Measurements from ENCODE around the gene EEF2KMT. TPM values are rescaled to one million over a fixed set of nuclear protein-coding genes. Genes with fewer than 3 reads are reported as not detected.

EEF2KMT gene
- total RNA-seq, 1 donor from 2014 or later: 12.9 TPM

DNA sequence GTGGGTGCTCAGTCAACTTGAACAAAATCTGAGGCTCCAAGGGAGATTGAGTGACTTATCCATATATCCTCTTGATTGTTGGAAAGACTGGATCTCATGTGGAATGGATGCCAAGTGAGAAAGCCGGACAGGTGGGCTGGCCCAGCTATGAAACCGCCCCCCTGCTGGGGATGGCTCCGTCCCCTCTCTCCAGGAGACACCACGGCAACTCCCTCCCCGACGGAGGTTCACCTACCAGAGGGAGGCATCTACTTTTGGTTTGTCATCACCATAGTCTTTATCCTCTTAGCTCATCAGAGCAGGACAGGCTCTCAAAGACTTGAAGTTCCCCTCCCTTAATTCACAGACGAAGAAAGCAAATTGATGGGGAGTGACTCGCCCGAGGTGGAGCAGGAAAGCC is 27.7 kb downstream of the EEF2KMT start:
- peaks cover 2% of the 10 kb centered on the region for H3K9me3 Mint-ChIP-seq (ENCODE audit: unreplicated experiment)
- no peak overlapping the region for H3K27ac Mint-ChIP-seq (ENCODE audit: unreplicated experiment)

DNA sequence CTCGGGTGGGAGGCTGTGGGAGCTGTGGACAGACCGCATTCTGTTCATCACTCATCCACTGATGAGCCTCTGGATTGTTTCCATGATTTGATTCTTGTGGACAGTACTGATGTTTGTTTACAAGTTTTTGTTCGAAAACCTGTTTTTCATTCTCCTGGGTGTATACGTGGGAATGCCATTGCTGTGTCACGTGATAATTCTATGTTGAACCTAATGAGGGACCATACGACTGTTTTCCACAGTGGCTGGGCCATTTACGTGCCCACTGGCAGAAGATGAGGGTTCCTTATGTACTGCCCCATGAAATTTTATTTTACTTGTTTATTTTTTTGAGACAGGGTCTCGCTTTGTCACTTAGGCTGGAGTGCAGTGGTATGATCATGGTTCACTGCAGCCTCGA is 28.5 kb downstream of the EEF2KMT start:
- Mint-ChIP-seq H3K4me1 (ENCODE audit: low read depth, unreplicated experiment) (peaks cover 2% of the 10 kb centered on the region), H3K36me3 (ENCODE audit: unreplicated experiment) (no peaks in the 10 kb centered on the region), H3K27me3 (ENCODE audit: unreplicated experiment) (peaks cover 3% of the 10 kb centered on the region), H3K9me3 (ENCODE audit: unreplicated experiment) (peaks cover 2% of the 10 kb centered on the region), H3K4me3 (ENCODE audit: unreplicated experiment) (no peak overlapping the region), H3K27ac (ENCODE audit: unreplicated experiment) (no peak overlapping the region)
- no peak for DNase-seq
- TF ChIP-seq, protein P1, sequence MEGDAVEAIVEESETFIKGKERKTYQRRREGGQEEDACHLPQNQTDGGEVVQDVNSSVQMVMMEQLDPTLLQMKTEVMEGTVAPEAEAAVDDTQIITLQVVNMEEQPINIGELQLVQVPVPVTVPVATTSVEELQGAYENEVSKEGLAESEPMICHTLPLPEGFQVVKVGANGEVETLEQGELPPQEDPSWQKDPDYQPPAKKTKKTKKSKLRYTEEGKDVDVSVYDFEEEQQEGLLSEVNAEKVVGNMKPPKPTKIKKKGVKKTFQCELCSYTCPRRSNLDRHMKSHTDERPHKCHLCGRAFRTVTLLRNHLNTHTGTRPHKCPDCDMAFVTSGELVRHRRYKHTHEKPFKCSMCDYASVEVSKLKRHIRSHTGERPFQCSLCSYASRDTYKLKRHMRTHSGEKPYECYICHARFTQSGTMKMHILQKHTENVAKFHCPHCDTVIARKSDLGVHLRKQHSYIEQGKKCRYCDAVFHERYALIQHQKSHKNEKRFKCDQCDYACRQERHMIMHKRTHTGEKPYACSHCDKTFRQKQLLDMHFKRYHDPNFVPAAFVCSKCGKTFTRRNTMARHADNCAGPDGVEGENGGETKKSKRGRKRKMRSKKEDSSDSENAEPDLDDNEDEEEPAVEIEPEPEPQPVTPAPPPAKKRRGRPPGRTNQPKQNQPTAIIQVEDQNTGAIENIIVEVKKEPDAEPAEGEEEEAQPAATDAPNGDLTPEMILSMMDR (IDR thresholded peaks at IDR 0.05; ENCODE audit: partially characterized antibody, unreplicated experiment): no peak

More for the DNA sequence above, 27.7 kb downstream of the EEF2KMT start:
- Mint-ChIP-seq H3K4me1 (ENCODE audit: low read depth, unreplicated experiment) (peaks cover 2% of the 10 kb centered on the region), H3K4me3 (ENCODE audit: unreplicated experiment) (no peak overlapping the region), H3K36me3 (ENCODE audit: unreplicated experiment) (no peaks in the 10 kb centered on the region), H3K27me3 (ENCODE audit: unreplicated experiment) (peaks cover 3% of the 10 kb centered on the region)
- no peak for DNase-seq
- TF ChIP-seq, protein P1 (IDR thresholded peaks at IDR 0.05; ENCODE audit: partially characterized antibody, unreplicated experiment): no peak

DNA sequence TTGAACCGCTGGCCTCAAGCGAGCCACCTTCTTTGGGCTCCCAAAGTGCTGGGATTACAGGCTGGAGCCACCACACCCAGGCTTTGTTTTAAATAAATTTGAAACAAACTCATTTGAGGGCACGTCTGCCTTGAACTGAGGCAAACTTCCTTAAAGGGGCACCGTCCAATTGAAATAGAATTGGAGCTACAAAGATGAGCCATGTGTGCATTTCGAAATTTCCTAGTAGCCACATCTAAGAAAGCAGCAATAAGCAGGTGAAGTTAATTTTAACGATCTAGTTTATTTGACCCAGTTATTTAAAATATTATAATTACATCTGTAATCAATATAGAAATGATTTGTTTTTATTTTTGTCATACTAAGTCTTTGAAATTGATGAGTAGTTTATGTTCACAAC is 31.1 kb downstream of the EEF2KMT start:
- Mint-ChIP-seq H3K4me1 (ENCODE audit: low read depth, unreplicated experiment) (no peaks in the 10 kb centered on the region), H3K36me3 (ENCODE audit: unreplicated experiment) (no peaks in the 10 kb centered on the region), H3K9me3 (ENCODE audit: unreplicated experiment) (peaks cover 2% of the 10 kb centered on the region), H3K4me3 (ENCODE audit: unreplicated experiment) (no peak overlapping the region), H3K27ac (ENCODE audit: unreplicated experiment) (no peak overlapping the region), H3K27me3 (ENCODE audit: unreplicated experiment) (peaks cover 3% of the 10 kb centered on the region)
- DNase-seq: no peak
- TF ChIP-seq, protein P1 (IDR thresholded peaks at IDR 0.05; ENCODE audit: partially characterized antibody, unreplicated experiment): no peak

DNA sequence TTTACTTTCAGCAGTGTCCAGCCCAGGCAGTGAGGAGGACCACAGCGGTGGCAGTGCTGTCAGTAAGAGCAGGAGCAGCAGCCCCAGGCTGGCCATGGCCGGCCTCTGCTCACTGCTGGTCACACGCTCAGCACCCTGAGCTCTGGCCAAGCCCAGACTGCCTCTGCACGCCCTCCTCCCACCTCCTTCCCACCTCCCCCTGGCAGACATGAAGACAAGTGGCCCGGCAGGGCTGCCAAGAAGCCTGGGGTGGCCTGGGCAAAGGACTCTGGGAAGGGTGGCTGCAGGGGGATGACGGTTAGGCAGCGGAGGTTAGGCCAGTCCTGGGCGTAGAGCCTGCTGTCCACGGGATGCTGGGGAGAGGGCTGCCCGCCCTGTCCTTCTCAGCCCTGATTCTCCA is 31.8 kb downstream of the EEF2KMT start, which contains the start of gene C16orf89:
C16orf89 (minus strand) TSS at position 144 of the 400 bp plus-strand sequence; CDS start at position 96, 48 bp downstream.
- H3K9me3 Mint-ChIP-seq (ENCODE audit: unreplicated experiment): peaks cover 4% of the 10 kb centered on the region
- H3K27me3 Mint-ChIP-seq (ENCODE audit: unreplicated experiment): peaks cover under 1% of the 10 kb centered on the region
- H3K4me3 Mint-ChIP-seq (ENCODE audit: unreplicated experiment): no peak within 1 kb of the TSS
- no peak within 1 kb of the TSS for H3K27ac Mint-ChIP-seq (ENCODE audit: unreplicated experiment)
- DNase-seq: no peak
- TF ChIP-seq, protein P1 (IDR thresholded peaks at IDR 0.05; ENCODE audit: partially characterized antibody, unreplicated experiment): no peak
- no peaks in the 10 kb centered on the region for H3K4me1 Mint-ChIP-seq (ENCODE audit: low read depth, unreplicated experiment)
- no peaks in the 10 kb centered on the region for H3K36me3 Mint-ChIP-seq (ENCODE audit: unreplicated experiment)

DNA sequence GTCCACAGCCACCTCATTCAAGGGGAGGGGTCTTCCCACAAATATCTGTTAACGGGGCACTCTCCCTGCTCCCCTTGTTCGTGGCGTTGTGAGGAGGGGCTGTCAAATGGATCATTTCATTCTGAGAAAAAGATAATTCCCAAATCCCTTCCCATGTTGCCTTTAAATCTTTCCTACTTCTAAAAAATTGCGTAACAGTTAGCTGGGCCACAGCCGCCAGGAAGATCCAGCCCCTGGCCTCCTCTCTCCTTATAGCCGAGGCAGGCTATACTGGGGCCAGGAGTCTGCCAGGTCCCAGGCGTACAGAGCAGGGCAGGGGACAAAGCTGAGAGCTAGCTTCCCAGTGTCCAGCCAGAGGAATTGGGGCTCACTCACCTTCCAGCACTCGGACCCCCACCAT is 32.3 kb downstream of the EEF2KMT start:
- H3K4me3 Mint-ChIP-seq (ENCODE audit: unreplicated experiment): no peak overlapping the region
- H3K9me3 Mint-ChIP-seq (ENCODE audit: unreplicated experiment): peaks cover 4% of the 10 kb centered on the region
- no peak for DNase-seq
- H3K36me3 Mint-ChIP-seq (ENCODE audit: unreplicated experiment): no peaks in the 10 kb centered on the region
- no peak overlapping the region for H3K27ac Mint-ChIP-seq (ENCODE audit: unreplicated experiment)
- no peaks in the 10 kb centered on the region for H3K27me3 Mint-ChIP-seq (ENCODE audit: unreplicated experiment)
- TF ChIP-seq, protein P1 (IDR thresholded peaks at IDR 0.05; ENCODE audit: partially characterized antibody, unreplicated experiment): no peak
- no peaks in the 10 kb centered on the region for H3K4me1 Mint-ChIP-seq (ENCODE audit: low read depth, unreplicated experiment)
